NCI-H748 treated with DMSO at 0.1 percent for 48 hours (cell line): ENCODE data around the gene NR1H4.
"Not testable (repeated sequence)": the region's sequence is repeated elsewhere in the genome, so short reads cannot be mapped to it uniquely, and the experiment has no call there.

ENCODE experiments used
- DNase-seq: peaks from one replicate; lab custom pipeline; 2025; lab: John Stamatoyannopoulos, UW

Gene NR1H4

DNA sequence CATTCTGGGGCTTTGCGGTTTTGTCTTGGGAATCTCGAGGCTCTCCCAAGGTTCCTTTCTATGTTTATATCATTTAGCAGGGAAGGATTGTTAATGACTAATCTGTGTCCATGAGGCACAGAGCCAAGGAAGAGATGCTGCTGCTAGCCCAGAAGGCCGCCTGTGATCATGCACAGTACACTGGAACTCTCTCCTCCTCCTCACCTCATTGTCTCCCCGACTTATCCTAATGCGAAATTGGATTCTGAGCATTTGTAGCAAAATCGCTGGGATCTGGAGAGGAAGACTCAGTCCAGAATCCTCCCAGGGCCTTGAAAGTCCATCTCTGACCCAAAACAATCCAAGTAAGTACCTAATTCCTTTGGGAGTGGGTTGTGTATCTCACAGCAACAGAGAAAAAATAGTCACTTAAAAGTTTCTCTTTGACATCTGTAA is at the start of gene NR1H4:
NR1H4 (plus strand) TSS at position 151 of the 435 bp plus-strand sequence. CDS start 19,458 bp downstream, outside the sequence.
- DNase-seq = no peak

GRCh38 chr12:100426145-100426544 is 47.5 kb upstream of the NR1H4 start:
- DNase-seq = no peak

- no peak for DNase-seq
Observed at GRCh38 chr12:100427078-100427477, 46.6 kb upstream of the NR1H4 start.

DNA sequence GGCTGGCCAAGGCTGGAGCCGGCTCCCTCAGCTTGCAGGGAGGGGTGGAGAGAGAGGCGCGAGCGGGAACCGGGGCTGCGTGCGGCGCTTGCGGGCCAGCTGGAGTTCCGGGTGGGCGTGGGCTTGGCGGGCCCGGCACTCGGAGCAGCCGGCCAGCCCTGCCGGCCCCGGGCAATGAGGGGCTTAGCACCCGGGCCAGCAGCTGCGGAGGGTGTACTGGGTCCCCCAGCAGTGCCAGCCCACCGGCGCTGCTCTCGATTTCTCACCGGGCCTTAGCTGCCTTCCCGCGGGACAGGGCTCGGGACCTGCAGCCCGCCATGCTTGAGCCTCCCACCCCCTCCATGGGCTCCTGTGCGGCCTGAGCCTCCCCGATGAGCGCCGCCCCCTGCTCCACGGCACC is 43.4 kb upstream of the NR1H4 start:
- DNase-seq = not testable (repeated sequence)

- no peak for DNase-seq
Observed at GRCh38 chr12:100433701-100434100, 40.0 kb upstream of the NR1H4 start.

DNA sequence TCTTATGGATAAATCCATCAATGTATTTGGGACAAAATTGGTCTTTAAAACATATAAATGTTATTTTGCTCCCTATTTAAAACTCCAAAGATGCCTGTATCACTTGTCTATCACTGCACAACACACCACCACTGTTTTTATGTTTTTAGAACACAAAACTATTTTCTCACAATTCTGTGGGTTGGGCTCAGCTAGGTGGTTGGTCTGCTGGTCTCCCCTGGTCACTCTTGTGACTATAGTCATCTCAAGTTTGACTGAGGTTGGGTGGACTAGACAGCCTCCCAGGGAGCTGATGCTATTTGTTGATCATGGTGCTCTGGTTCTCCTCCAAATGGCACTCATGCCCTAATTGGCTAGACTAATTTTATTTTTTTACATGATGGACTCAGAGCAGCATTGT is 39.5 kb upstream of the NR1H4 start:
- no peak for DNase-seq

DNA sequence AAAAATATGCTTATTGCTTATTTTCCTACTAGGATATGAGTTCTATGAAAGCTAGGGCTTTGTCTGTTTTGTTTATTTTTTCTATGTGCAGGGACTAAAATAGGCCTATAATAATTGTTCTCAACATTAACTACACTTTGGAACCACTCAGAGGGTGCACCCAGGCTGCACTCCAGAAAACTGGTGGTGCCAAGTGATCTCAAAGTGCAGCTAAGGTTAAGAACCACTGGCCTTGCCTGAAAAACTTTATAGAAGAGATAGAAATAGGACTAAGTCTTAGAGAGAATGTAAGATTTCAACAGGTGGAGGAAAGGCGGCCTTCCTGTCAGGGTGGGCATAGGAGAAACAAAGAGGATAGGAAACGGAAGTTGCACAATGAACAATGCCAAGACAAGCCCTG is 37.7 kb upstream of the NR1H4 start:
- no peak for DNase-seq

DNA sequence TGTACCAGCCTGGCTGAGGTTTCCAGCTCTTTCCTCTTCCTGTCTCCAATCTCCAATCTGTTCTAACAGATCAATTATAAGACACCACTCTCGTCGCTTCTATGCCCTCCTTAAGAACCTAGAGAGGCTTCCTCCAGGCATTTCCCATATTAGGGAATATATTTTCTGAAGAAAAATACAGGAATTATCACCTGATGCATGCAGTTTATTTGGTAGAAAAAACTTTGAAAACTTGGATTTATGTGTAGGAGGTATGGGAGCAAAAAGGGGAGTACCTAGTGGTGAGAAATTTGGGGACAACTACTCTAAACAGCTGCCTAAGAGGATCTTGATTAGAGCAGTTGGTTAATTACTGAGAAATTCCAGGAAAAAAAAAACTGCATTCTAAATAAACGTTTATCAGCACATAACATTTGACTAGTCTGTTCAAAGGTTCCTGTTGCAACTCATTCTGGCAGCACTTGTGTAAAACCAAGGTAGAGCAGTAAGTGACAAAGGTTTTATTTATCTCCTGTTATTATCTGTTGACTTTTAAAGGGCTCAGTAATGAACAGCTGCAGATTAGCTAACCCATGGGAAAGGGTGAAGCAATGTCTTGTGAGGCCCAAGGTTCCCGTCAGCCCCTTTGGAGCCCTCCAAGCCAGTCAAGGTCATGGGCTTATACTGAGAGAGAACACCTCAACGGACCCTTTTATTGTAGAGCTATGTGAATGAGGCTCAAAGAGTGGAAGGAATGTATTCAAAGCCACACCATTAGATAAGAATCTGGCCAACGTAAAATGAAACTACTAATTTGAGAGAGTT is 36.4 kb upstream of the NR1H4 start:
- no peak for DNase-seq

DNA sequence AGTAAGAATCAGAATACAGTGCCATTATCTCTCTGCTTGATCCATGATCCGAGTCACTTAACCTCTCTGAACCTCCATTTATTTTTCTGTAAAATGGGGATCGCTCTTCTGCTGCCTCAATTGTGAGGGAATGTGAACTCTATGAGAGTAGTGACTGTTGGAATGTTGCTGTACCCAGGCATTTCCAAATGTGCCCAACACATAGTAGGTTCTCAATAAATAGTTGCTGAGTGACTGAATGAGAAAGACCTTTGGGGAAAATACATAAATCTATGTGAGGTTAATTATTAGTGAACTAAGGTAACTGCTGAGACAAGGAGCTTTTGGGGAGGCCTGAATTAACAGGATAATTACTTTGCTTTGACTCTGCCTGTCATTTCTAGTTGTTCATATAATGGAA is 33.9 kb upstream of the NR1H4 start:
- DNase-seq = no peak

GRCh38 chr12:100442403-100442802 is 31.3 kb upstream of the NR1H4 start:
- no peak for DNase-seq

- no peak for DNase-seq
Observed at GRCh38 chr12:100443434-100443833, 30.2 kb upstream of the NR1H4 start.

- DNase-seq = no peak
Observed at GRCh38 chr12:100445081-100445481, 28.6 kb upstream of the NR1H4 start.

DNA sequence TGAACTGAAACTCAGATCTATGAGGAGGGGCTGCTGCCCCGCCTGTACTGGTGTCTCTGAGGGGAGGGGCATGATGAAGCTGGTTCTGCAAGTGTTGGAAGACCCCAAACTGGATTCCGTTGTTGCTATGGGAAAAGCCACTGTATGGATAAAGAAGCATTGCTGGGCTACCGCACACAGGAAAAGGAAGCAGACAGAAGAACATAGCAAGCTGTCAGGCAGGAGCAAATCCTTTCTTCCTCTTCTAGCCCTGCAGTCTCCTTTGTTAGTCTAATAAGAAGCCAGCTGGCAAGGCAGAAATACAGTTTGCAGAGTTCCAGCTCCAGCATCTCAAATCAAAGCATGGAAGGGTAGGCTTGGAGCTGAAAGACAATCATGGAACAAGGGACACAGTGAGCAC is 26.3 kb upstream of the NR1H4 start:
- no peak for DNase-seq

DNA sequence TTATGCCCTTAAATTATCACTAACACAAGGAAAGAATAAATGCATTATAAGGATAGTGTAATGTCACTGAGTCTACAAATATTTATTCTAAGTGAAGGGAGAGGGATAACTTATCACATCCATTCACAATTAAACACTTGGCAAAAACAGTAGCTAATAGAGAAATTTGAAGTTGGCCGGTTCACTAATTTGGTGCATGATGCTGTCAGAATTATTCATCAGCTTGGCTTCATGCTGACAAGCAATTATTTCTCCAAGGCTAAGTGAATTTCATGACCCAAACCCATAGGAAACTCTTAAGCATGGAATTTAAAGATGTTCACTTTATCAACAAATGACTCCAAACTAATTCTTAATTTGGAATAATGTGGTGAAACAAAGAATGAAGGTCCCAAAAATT is 25.0 kb upstream of the NR1H4 start:
- no peak for DNase-seq

- no peak for DNase-seq
Observed at GRCh38 chr12:100450735-100451134, 22.9 kb upstream of the NR1H4 start.

- DNase-seq = no peak
Observed at GRCh38 chr12:100453951-100454350, 19.7 kb upstream of the NR1H4 start.

- no peak for DNase-seq
Observed at GRCh38 chr12:100455896-100456295, 17.8 kb upstream of the NR1H4 start.

GRCh38 chr12:100458191-100458590 is 15.5 kb upstream of the NR1H4 start:
- DNase-seq = no peak

DNA sequence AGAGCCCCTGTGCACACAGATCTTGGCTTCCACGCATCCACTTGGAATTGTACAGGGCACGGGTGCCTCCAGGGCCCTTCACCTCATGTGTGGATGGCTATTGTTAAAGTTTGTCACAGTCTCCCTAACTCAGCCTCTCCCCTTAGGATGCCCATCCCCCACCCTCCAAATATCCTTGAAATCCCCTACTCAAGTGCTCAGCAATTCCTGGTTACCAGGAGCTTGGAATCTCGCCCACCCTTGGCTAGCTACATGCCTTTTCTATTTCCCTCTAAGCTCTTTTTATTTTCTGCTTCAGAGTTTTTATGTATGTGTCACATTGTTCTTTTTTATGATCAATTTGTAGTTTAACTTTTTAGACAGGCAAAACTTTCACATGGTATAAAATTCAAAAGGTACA is 13.0 kb upstream of the NR1H4 start:
- DNase-seq = no peak

GRCh38 chr12:100461330-100461973 is 12.2 kb upstream of the NR1H4 start:
- DNase-seq = no peak

- DNase-seq = no peak
Observed at GRCh38 chr12:100463661-100464060, 10.0 kb upstream of the NR1H4 start.

GRCh38 chr12:100464529-100464928 is 9.1 kb upstream of the NR1H4 start:
- DNase-seq = no peak

DNA sequence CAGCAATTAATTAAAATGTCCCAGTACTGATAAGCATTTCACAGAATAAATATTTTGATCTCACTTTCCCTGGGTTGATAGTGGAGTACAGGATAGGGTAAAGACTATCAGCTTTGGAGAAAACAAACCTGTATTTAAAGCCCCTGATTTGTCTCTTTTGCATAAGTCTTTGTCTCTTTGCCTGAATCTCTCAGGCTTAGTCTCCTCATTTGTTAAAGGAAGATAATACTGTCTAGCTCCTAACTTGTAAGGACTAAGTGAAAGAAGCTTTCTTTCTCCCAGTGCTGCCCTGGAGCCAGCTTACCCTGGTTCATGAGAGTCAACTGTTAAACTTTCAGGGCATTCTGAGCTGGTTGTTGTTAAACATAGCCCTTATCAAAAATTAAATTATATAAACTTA is 5.5 kb upstream of the NR1H4 start:
- DNase-seq = no peak

DNA sequence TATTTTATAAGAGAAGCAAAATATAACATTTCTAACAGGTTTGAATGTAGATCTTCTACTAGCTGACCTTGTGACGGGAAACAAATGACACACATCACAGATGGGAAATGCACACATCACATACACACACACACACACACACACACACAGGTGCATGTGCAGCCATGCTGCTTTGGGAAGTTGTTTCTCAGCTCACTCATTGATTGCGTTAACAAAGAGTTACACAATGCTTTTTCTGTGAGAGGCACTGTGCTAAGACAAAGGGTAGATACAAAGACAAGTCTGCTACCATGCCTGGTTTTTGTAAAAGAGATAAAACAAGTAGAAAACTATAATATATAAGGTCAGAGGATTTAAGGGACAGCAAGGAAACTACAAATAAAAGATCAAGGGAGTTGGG is 1.3 kb upstream of the NR1H4 start:
- DNase-seq = no peak
